ENCODE data around the gene DPYSL5.
A peak's percentile ranks its signal among the peaks of the same experiment; 100 is the strongest.

DPYSL5 gene

DNA sequence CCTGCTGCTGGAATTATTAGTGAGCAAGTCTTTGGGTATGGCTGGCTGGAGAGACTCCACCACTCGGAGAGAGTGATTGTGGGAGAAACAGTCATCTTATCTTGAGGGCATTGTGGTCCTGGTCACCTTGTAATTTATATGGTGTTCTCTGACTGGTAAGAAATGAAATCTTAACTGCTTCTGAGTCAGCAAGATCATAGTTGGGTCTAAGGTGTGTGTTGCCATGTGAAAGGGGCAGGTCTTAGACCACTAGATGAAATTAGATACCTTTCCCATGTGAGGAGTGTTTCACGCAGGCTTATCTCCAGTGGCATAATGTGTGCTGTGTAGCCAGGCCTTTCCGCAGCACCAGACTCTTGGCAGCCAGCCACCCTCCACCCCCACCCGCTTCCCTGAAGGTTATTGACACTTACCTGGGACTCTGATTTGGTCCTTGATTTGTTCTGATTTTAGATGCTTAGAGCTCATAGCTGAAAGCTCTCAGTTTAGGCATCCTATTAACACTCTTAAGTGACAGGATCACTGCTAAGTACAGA lies 130.2 kb downstream of the DPYSL5 start:
- no peak overlapping the region for H3K4me3 ChIP-seq (ENCODE audit: extremely low read depth, insufficient read depth, low read length, poor library complexity, severe bottlenecking)
- no peaks in the 10 kb centered on the region for H3K36me3 ChIP-seq (ENCODE audit: control insufficient read depth, insufficient read depth, low read length)
- 92 to 98% methylated on average over 1 to 4 of the region's 4 CpGs for WGBS, 2 experiments (ENCODE audit: insufficient coverage in 2 of 2)
- H3K27ac ChIP-seq (ENCODE audit: low read depth, low read length, severe bottlenecking): no peak overlapping the region
- H3K9me3 ChIP-seq (ENCODE audit: control insufficient read depth, low read length): no peaks in the 10 kb centered on the region
- H3K4me1 ChIP-seq (ENCODE audit: control insufficient read depth, insufficient read depth, low read length, poor library complexity, severe bottlenecking): no peaks in the 10 kb centered on the region

DNA sequence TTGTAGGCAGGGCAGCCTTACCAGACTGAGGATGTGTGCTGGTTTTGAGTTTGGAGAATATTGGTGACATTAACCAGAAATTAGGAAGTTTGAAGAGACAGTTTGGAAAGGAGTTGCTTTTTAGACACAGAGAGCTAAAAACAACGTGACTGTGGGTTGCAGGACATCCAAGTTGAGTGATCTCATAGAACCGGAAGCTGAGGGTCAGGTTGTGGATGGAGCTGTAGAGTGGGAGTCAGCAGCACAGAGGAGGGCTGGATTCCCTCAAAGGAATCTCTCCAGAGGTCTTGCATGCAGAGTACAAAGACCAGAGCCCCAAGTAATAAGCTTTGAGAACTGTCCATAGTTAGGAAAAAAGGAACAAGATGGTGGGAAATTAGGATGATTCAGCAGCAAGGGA lies 131.8 kb downstream of the DPYSL5 start:
- Histone ChIP-seq H3K4me1 (ENCODE audit: control insufficient read depth, insufficient read depth, low read length, poor library complexity, severe bottlenecking) (no peaks in the 10 kb centered on the region), H3K27ac (ENCODE audit: low read depth, low read length, severe bottlenecking) (no peak overlapping the region), H3K4me3 (ENCODE audit: extremely low read depth, insufficient read depth, low read length, poor library complexity, severe bottlenecking) (no peak overlapping the region), H3K9me3 (ENCODE audit: control insufficient read depth, low read length) (no peaks in the 10 kb centered on the region), H3K36me3 (ENCODE audit: control insufficient read depth, insufficient read depth, low read length) (no peaks in the 10 kb centered on the region)
- WGBS, 2 experiments (ENCODE audit: insufficient coverage in 2 of 2): 83 to 93% methylated on average over 2 of the region's 2 CpGs

DNA sequence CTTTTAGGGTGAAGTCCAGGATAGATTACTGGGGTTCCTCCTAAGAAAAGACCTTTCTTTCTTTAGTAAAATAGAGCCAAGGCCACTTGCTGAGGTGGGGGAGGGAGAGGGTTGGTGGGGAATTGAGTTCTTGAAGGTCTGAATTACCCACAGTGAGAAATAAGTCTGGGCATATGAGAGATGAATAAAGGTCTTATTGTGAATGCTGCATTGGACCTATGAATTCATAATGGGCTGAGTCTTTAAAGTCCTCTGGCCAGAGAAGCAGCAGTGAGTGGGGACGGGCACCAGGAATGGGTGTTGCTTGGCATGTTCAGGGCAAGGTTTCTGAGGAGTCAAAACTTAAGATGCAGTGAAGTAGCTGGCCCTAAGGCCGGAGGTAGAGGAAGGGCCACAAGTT lies 133.0 kb downstream of the DPYSL5 start:
- no peak overlapping the region for H3K4me3 ChIP-seq (ENCODE audit: extremely low read depth, insufficient read depth, low read length, poor library complexity, severe bottlenecking)
- WGBS, 2 experiments (ENCODE audit: insufficient coverage in 2 of 2): 88 to 100% methylated on average over 2 of the region's 2 CpGs

DNA sequence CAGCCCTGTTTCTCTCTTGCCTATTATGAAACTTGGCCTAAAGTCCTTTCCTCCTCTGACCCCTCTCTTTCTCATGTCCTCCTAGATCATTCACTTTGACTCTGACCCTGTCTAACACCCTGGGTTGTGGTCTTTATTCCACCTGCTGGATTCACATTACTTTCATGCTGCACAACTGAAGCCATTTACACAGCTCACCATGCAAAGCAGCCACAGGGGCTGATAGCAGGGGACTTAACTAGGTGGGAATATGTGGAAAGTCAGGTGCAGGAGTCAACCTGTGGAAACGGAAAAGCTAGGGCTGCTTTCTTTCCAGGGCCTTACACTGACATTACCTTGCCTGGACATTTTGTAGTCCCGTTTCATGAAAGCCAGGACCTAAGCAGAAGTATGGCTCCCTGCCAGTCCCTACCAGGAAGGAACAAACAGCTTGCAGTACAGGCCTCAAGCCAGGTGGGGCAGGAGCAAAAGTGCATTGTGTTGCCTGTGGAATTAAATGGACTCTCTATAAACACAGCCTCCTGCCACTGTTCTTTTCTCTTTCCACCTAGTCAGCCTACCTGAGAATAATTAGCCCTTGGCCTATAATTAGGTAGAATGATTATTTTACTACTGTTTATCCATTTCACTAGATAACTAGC lies 134.3 kb downstream of the DPYSL5 start:
- H3K27ac ChIP-seq (ENCODE audit: low read depth, low read length, severe bottlenecking): no peak overlapping the region
- 80 to 81% methylated on average over 2 of the region's 2 CpGs for WGBS, 2 experiments (ENCODE audit: insufficient coverage in 2 of 2)

More for the DNA sequence above, 133.0 kb downstream of the DPYSL5 start:
- Histone ChIP-seq H3K36me3 (ENCODE audit: control insufficient read depth, insufficient read depth, low read length) (no peaks in the 10 kb centered on the region), H3K4me1 (ENCODE audit: control insufficient read depth, insufficient read depth, low read length, poor library complexity, severe bottlenecking) (no peaks in the 10 kb centered on the region), H3K27ac (ENCODE audit: low read depth, low read length, severe bottlenecking) (no peak overlapping the region), H3K9me3 (ENCODE audit: control insufficient read depth, low read length) (no peaks in the 10 kb centered on the region)

DNA sequence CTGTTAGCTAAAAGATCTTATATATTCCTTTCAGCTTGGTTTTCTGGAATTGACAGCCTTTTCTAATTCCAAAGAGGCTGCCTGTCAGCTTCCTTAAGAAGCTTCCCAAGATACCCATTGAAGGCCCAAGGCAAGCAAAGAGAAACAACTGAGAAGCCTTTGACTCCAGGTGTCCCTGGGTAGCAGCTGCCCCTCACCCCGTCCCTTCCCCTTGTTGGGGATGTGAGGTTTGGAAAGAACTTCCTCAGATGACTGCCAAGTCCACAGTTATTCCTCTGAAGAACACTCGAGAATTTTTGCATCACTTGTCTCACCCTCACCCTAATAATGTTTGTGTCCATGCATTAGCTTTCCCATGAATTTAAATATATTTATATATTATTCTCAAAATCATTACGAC lies 135.8 kb downstream of the DPYSL5 start:
- Histone ChIP-seq H3K9me3 (ENCODE audit: control insufficient read depth, low read length) (no peaks in the 10 kb centered on the region), H3K27ac (ENCODE audit: low read depth, low read length, severe bottlenecking) (no peak overlapping the region), H3K36me3 (ENCODE audit: control insufficient read depth, insufficient read depth, low read length) (no peaks in the 10 kb centered on the region), H3K4me1 (ENCODE audit: control insufficient read depth, insufficient read depth, low read length, poor library complexity, severe bottlenecking) (peaks cover 14% of the 10 kb centered on the region), H3K4me3 (ENCODE audit: extremely low read depth, insufficient read depth, low read length, poor library complexity, severe bottlenecking) (no peak overlapping the region)
- no CpG with 5 or more reads among the region's 3 CpGs for WGBS, 2 experiments (ENCODE audit: insufficient coverage in 2 of 2)

More for the DNA sequence above, 134.3 kb downstream of the DPYSL5 start:
- H3K4me3 ChIP-seq (ENCODE audit: extremely low read depth, insufficient read depth, low read length, poor library complexity, severe bottlenecking): no peak overlapping the region
- no peaks in the 10 kb centered on the region for H3K36me3 ChIP-seq (ENCODE audit: control insufficient read depth, insufficient read depth, low read length)
- no peaks in the 10 kb centered on the region for H3K9me3 ChIP-seq (ENCODE audit: control insufficient read depth, low read length)
- no peaks in the 10 kb centered on the region for H3K4me1 ChIP-seq (ENCODE audit: control insufficient read depth, insufficient read depth, low read length, poor library complexity, severe bottlenecking)

DNA sequence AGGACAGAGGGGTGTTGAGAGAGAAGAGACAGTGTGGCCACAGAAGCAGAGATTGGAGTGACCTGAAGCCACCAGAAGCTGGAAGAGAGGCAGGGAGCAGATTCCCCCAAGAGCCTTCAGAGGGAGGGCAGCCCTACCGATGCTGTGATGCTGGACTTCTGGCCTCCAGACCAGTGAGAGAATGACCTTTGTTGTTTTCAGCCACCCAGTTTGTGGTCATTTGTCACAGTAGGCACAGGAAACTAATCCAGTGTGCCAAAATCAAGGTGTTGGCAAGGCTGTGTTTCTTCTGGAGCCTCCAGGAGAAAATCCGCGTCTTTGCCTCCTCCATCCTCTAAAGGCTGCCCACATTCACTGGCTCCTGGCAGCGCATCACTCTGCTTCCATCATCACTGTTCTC lies 137.9 kb downstream of the DPYSL5 start:
- 89 to 98% methylated on average over 4 of the region's 4 CpGs for WGBS, 2 experiments (ENCODE audit: insufficient coverage in 2 of 2)
- H3K36me3 ChIP-seq (ENCODE audit: control insufficient read depth, insufficient read depth, low read length): no peaks in the 10 kb centered on the region
- no peaks in the 10 kb centered on the region for H3K9me3 ChIP-seq (ENCODE audit: control insufficient read depth, low read length)
- peaks cover 28% of the 10 kb centered on the region for H3K4me1 ChIP-seq (ENCODE audit: control insufficient read depth, insufficient read depth, low read length, poor library complexity, severe bottlenecking)
- H3K27ac ChIP-seq (ENCODE audit: low read depth, low read length, severe bottlenecking): no peak overlapping the region
- no peak overlapping the region for H3K4me3 ChIP-seq (ENCODE audit: extremely low read depth, insufficient read depth, low read length, poor library complexity, severe bottlenecking)

DNA sequence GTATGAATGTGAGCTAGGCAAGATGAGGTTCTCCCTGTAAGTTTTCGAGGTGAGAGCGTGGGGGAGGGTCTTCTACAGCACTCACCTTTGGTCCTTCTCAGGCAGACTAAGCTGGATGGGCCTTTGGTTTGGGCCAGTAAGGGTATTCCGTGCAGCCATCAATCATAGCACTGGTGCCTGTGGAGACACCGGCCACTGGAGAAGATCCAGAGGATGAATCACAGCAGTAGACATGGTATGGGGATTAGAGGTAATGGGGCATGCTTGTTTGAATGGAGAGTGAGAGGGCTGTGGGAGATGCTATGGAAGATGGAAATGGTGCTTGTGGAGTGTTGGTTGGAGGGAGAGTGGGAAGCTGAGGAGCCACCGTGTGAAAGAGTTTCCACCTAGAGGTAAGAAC lies 138.6 kb downstream of the DPYSL5 start:
- H3K36me3 ChIP-seq (ENCODE audit: control insufficient read depth, insufficient read depth, low read length): no peaks in the 10 kb centered on the region
- H3K27ac ChIP-seq (ENCODE audit: low read depth, low read length, severe bottlenecking): no peak overlapping the region
- H3K9me3 ChIP-seq (ENCODE audit: control insufficient read depth, low read length): no peaks in the 10 kb centered on the region
- H3K4me3 ChIP-seq (ENCODE audit: extremely low read depth, insufficient read depth, low read length, poor library complexity, severe bottlenecking): no peak overlapping the region
- 96 to 97% methylated on average over 4 to 5 of the region's 5 CpGs for WGBS, 2 experiments (ENCODE audit: insufficient coverage in 2 of 2)
- H3K4me1 ChIP-seq (ENCODE audit: control insufficient read depth, insufficient read depth, low read length, poor library complexity, severe bottlenecking): peaks cover 30% of the 10 kb centered on the region

DNA sequence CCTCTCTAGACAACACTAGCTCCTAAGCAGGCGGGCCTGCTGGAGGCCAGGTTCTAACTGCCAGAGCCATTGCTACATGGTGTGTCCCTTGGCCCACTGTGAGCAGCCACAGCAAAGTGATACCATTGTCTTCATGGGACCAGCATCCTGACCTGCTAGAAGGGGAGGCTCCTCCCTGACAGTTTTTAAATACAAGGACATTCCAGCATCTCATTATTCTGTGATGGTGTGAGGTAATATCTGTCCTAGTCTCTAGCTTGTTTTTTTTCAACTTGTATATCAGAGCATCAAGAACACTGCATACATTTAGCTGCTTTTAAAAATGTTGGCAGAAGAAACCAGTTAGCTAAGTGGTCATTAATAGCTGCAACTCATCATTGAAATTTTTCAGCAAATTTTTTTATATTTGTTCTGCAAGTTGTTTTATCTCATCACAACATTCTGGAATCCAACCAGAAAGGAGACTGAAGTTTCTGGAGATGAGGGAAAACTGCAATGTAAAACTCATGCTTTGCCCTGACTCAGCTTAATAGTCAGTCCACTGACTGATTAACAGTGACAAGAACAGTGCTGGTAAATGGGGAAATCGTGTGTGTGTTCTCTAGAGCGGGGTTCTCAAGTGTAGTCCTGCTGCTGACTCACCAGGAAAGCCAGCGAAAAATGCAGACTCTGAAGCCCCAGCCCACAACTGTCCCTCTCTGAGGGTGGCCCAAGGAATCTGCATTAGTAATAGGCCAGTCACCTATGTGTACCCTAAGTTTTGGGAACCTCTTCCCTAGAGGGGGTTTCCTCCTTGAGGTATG lies 140.3 kb downstream of the DPYSL5 start:
- 63 to 65% methylated on average over 2 to 3 of the region's 4 CpGs for WGBS, 2 experiments (ENCODE audit: insufficient coverage in 2 of 2)
- Histone ChIP-seq H3K9me3 (ENCODE audit: control insufficient read depth, low read length) (no peaks in the 10 kb centered on the region), H3K27ac (ENCODE audit: low read depth, low read length, severe bottlenecking) (peak overlapping the region; percentile 36), H3K36me3 (ENCODE audit: control insufficient read depth, insufficient read depth, low read length) (no peaks in the 10 kb centered on the region), H3K4me1 (ENCODE audit: control insufficient read depth, insufficient read depth, low read length, poor library complexity, severe bottlenecking) (peaks cover 30% of the 10 kb centered on the region), H3K4me3 (ENCODE audit: extremely low read depth, insufficient read depth, low read length, poor library complexity, severe bottlenecking) (no peak overlapping the region)

DNA sequence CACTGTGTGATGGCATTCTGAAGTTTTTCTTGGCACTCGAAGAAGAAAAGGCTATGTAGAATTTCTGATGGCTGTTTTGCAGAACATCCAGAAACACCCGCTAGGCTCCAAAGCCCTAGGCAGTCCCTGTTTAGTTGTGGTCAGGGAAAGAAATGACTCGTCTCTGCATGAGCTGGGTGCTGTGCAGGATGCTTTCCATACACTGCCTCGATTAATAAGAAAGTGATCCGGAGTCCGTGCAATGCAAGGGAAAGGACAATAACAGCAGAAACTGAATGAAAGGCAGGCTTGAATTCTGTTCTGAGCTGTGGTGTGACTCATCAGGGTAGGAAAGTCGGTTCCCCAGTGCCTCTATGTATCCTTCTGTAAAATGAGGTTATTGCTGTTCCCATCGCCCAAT lies 141.2 kb downstream of the DPYSL5 start:
- 84 to 85% methylated on average over 7 of the region's 8 CpGs for WGBS, 2 experiments (ENCODE audit: insufficient coverage in 2 of 2)
- Histone ChIP-seq H3K27ac (ENCODE audit: low read depth, low read length, severe bottlenecking) (peak overlapping the region; percentile 36), H3K9me3 (ENCODE audit: control insufficient read depth, low read length) (no peaks in the 10 kb centered on the region), H3K4me3 (ENCODE audit: extremely low read depth, insufficient read depth, low read length, poor library complexity, severe bottlenecking) (no peak overlapping the region), H3K36me3 (ENCODE audit: control insufficient read depth, insufficient read depth, low read length) (no peaks in the 10 kb centered on the region), H3K4me1 (ENCODE audit: control insufficient read depth, insufficient read depth, low read length, poor library complexity, severe bottlenecking) (peaks cover 30% of the 10 kb centered on the region)

DNA sequence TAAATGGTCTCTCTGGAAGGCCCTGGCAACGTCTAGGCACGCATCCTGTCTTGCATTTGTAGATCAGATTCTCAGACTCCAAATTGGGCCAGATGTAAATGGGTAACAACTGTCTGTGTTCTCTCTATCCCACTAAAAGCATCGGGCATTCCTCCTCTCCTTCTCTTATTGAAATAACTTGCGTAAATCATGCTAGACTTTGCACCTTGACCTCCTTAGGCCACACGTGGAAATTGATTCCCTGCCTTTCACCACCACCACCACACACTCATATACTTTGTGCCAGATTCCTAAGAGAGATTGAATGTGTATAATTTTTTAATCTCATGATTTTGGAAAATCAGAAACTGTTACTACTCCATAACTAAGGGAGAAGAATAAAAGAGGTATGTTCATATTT lies 143.8 kb downstream of the DPYSL5 start:
- Histone ChIP-seq H3K4me1 (ENCODE audit: control insufficient read depth, insufficient read depth, low read length, poor library complexity, severe bottlenecking) (peaks cover 30% of the 10 kb centered on the region), H3K4me3 (ENCODE audit: extremely low read depth, insufficient read depth, low read length, poor library complexity, severe bottlenecking) (no peak overlapping the region), H3K36me3 (ENCODE audit: control insufficient read depth, insufficient read depth, low read length) (no peaks in the 10 kb centered on the region), H3K9me3 (ENCODE audit: control insufficient read depth, low read length) (no peaks in the 10 kb centered on the region), H3K27ac (ENCODE audit: low read depth, low read length, severe bottlenecking) (no peak overlapping the region)
- WGBS, 2 experiments (ENCODE audit: insufficient coverage in 2 of 2): 76 to 92% methylated on average over 3 to 4 of the region's 5 CpGs

DNA sequence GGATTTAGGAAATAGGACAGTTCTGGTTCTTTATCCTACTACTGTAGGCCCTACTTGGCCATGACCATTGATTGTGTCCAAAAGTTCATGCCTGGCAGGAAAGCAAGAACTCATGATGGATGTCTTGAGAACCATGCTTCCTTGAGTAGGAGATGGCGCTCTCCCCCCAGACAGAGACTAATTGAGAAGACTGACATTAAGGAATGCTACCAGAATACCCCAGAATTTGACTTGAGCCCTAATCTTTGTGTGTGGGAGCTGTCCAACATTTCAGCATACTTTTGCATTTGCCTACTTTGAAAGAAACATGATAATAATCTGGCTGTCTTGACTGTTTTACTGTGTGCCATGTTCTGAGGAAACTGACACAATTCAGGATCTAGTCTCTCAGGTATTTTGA lies 145.8 kb downstream of the DPYSL5 start:
- Histone ChIP-seq H3K4me1 (ENCODE audit: control insufficient read depth, insufficient read depth, low read length, poor library complexity, severe bottlenecking) (peaks cover 16% of the 10 kb centered on the region), H3K27ac (ENCODE audit: low read depth, low read length, severe bottlenecking) (no peak overlapping the region), H3K36me3 (ENCODE audit: control insufficient read depth, insufficient read depth, low read length) (no peaks in the 10 kb centered on the region), H3K4me3 (ENCODE audit: extremely low read depth, insufficient read depth, low read length, poor library complexity, severe bottlenecking) (no peak overlapping the region), H3K9me3 (ENCODE audit: control insufficient read depth, low read length) (no peaks in the 10 kb centered on the region)
- 80 to 100% methylated on average over 1 of the region's 1 CpG for WGBS, 2 experiments (ENCODE audit: insufficient coverage in 2 of 2)

Measured in mesodermal cell (in vitro differentiated cells).